CD4-positive, alpha-beta T cell treated with Interferon alpha-2 for 1 hour (primary cell): ENCODE measurements around the gene ADAMTS19.
"Not testable (repeated sequence)": the region's sequence is repeated elsewhere in the genome, so short reads cannot be mapped to it uniquely, and the experiment has no call there.

ENCODE experiments used
- DNase-seq, 2 donors: peaks; one replicate each; pipeline ENCODE4 v3.0.0-alpha.2; 2020 to 2022

ADAMTS19 gene

GRCh38 chr5:129459777-129460671 lies at the start of gene ADAMTS19:
Gene ADAMTS19 (plus strand): TSS chr5:129460298. CDS start chr5:129460392, 94 bp downstream.
- DNase-seq, result no peak

GRCh38 chr5:129410488-129410887 lies 49.6 kb upstream of the ADAMTS19 start:
- DNase-seq, result no peak

GRCh38 chr5:129412721-129413120 lies 47.4 kb upstream of the ADAMTS19 start:
- no peak for DNase-seq

GRCh38 chr5:129413570-129413969 lies 46.5 kb upstream of the ADAMTS19 start:
- no peak for DNase-seq

- no peak for DNase-seq
Observed at GRCh38 chr5:129419292-129419691, 40.8 kb upstream of the ADAMTS19 start.

- DNase-seq, result no peak
Observed at GRCh38 chr5:129425031-129425430, 35.1 kb upstream of the ADAMTS19 start.

GRCh38 chr5:129426071-129426470 lies 34.0 kb upstream of the ADAMTS19 start:
- DNase-seq, result no peak

- not testable (repeated sequence) for DNase-seq
Observed at GRCh38 chr5:129428636-129429035, 31.5 kb upstream of the ADAMTS19 start.

GRCh38 chr5:129431406-129431805 lies 28.7 kb upstream of the ADAMTS19 start:
- no peak for DNase-seq

GRCh38 chr5:129438322-129438721 lies 21.8 kb upstream of the ADAMTS19 start:
- DNase-seq, result no peak

GRCh38 chr5:129440424-129440823 lies 19.7 kb upstream of the ADAMTS19 start:
- no peak for DNase-seq

GRCh38 chr5:129441096-129441495 lies 19.0 kb upstream of the ADAMTS19 start:
- no peak for DNase-seq

- no peak for DNase-seq
Observed at GRCh38 chr5:129445379-129445778, 14.7 kb upstream of the ADAMTS19 start.

- no peak for DNase-seq
Observed at GRCh38 chr5:129447968-129448367, 12.1 kb upstream of the ADAMTS19 start.

- DNase-seq, result no peak
Observed at GRCh38 chr5:129448654-129449053, 11.4 kb upstream of the ADAMTS19 start.

- no peak for DNase-seq
Observed at GRCh38 chr5:129454461-129454860, 5.6 kb upstream of the ADAMTS19 start.

GRCh38 chr5:129459450-129459776 lies 685 bp upstream of the ADAMTS19 start:
- no peak for DNase-seq

GRCh38 chr5:129460672-129460935 lies 506 bp downstream of the ADAMTS19 start:
- no peak for DNase-seq

GRCh38 chr5:129460936-129461710 lies 1.0 kb downstream of the ADAMTS19 start:
- DNase-seq, result no peak

GRCh38 chr5:129461711-129462332 lies 1.7 kb downstream of the ADAMTS19 start:
- DNase-seq, result no peak

- DNase-seq, result no peak
Observed at GRCh38 chr5:129465776-129466344, 5.8 kb downstream of the ADAMTS19 start.

GRCh38 chr5:129474544-129474943 lies 14.4 kb downstream of the ADAMTS19 start:
- DNase-seq, result no peak

GRCh38 chr5:129476751-129477150 lies 16.7 kb downstream of the ADAMTS19 start:
- DNase-seq, result no peak

GRCh38 chr5:129477532-129477931 lies 17.4 kb downstream of the ADAMTS19 start:
- DNase-seq, result no peak
